SK-N-SH (cell line): ENCODE measurements around the gene PRSS56. TPM values are rescaled to one million over a fixed set of nuclear protein-coding genes. Genes with fewer than 3 reads are reported as not detected.

ENCODE experiments used
- CTCF ChIA-PET: fragments of 300-600, 350-600 bp; formaldehyde crosslinking; extraction: SDS; loops from one replicate; lab custom pipeline; 2021; lab: Yijun Ruan, JAX
- POLR2A ChIA-PET: fragments of 350-600 bp; sonication (Branson Sonifier 250); formaldehyde crosslinking; extraction: SDS; loops from one replicate; lab custom pipeline; 2020; ENCODE audit warnings: antibody characterized with exemption, inconsistent platforms; lab: Yijun Ruan, JAX
- DNase-seq: peaks from one replicate; pipeline ENCODE4 v3.0.0; 2012
- H2AFZ ChIP-seq: fragments of 200-600 bp; sonication (generic); 2 replicates; pipeline ENCODE4 v1.8.1; 2016; ENCODE audit warnings: antibody characterized with exemption, mild to moderate bottlenecking, low read depth
- H3F3A ChIP-seq: fragments of 200-600 bp; sonication (generic); replicated peaks from 2 replicates; pipeline ENCODE3; 2016; ENCODE audit warnings: antibody characterized with exemption, mild to moderate bottlenecking; ENCODE audit not compliant: insufficient read depth
- H3K27ac ChIP-seq, 2 experiments: fragments of 200-500 bp in 1 of 2; fragments of 200-600 bp in 1 of 2; sonication (Bioruptor generic) in 1 of 2; sonication (generic), shearing (Covaris generic) in 1 of 2; 2 replicates each; pipeline versions ENCODE4 v1.5.1 to v1.6.1; 2014 to 2016; ENCODE audit warnings: low read depth in 2 of 2, inconsistent platforms in 1 of 2, low read length in 1 of 2, mild to moderate bottlenecking in 1 of 2, mixed read lengths in 1 of 2
- H3K27me3 ChIP-seq: fragments of 200-600 bp; sonication (generic), shearing (Covaris generic); 2 replicates; pipeline ENCODE4 v1.6.1; 2016; ENCODE audit warnings: mixed run types; ENCODE audit not compliant: insufficient read depth
- H3K36me3 ChIP-seq, 2 experiments: fragments of 200-500 bp in 1 of 2; fragments of 200-600 bp in 1 of 2; sonication (Bioruptor generic) in 1 of 2; sonication (generic) in 1 of 2; replicated peaks in 1 of 2; 2 replicates each; pipeline versions ENCODE3 to v1.5.1; 2014 to 2016; ENCODE audit warnings: low read length in 1 of 2, mild to moderate bottlenecking in 1 of 2; ENCODE audit not compliant: insufficient read depth in 2 of 2, control insufficient read depth in 1 of 2
- H3K4me1 ChIP-seq, 2 experiments: fragments of 200-500 bp in 1 of 2; fragments of 200-600 bp in 1 of 2; sonication (Bioruptor generic) in 1 of 2; sonication (generic), shearing (Covaris generic) in 1 of 2; 2 replicates each; pipeline versions ENCODE4 v1.5.1 to v1.6.1; 2014 to 2016; ENCODE audit warnings: low read depth in 1 of 2, low read length in 1 of 2, mixed run types in 1 of 2; ENCODE audit not compliant: insufficient read depth in 2 of 2, control insufficient read depth in 1 of 2
- H3K4me2 ChIP-seq: fragments of 200-600 bp; sonication (generic), shearing (Covaris generic); 2 replicates; pipeline ENCODE4 v1.6.1; 2017; ENCODE audit warnings: mixed run types
- H3K4me3 ChIP-seq, 2 experiments: fragments of 200-500 bp in 1 of 2; fragments of 200-600 bp in 1 of 2; sonication (Bioruptor generic) in 1 of 2; sonication (generic), shearing (Covaris generic) in 1 of 2; 2 replicates each; pipeline versions ENCODE4 v1.5.1 to v1.8.1; 2014 to 2016; ENCODE audit warnings: low read depth in 2 of 2, inconsistent platforms in 1 of 2, low read length in 1 of 2, mild to moderate bottlenecking in 1 of 2, mixed read lengths in 1 of 2, moderate library complexity in 1 of 2
- H3K79me2 ChIP-seq: fragments of 200-600 bp; sonication (generic); 2 replicates; pipeline ENCODE4 v1.8.1; 2017; ENCODE audit warnings: mild to moderate bottlenecking; ENCODE audit not compliant: insufficient read depth
- H3K9ac ChIP-seq: fragments of 200-600 bp; sonication (generic); 2 replicates; pipeline ENCODE4 v1.6.1; 2017; ENCODE audit warnings: mixed run types
- H3K9me2 ChIP-seq: fragments of 200-600 bp; sonication (generic); 2 replicates; pipeline ENCODE4 v1.6.1; 2017; ENCODE audit warnings: mixed run types
- H3K9me3 ChIP-seq: fragments of 200-600 bp; sonication (generic); 2 replicates; pipeline ENCODE4 v1.6.1; 2017; ENCODE audit warnings: mixed run types, mild to moderate bottlenecking, moderate library complexity
- H4K20me1 ChIP-seq: fragments of 200-600 bp; sonication (generic); 2 replicates; pipeline ENCODE4 v1.6.1; 2017; ENCODE audit warnings: mild to moderate bottlenecking, mixed run types; ENCODE audit not compliant: insufficient read depth
- CHD2 ChIP-seq: fragments of 150-350 bp; IDR thresholded peaks from 2 replicates; pipeline ENCODE4 v1.6.1; 2018; ENCODE audit warnings: low read length; ENCODE audit not compliant: partially characterized antibody
- CTCF ChIP-seq: fragments of 200-600 bp; sonication (generic); IDR thresholded peaks from 2 replicates; pipeline ENCODE4 v1.6.1; 2017; ENCODE audit warnings: antibody characterized with exemption, mild to moderate bottlenecking, moderate library complexity
- FOXJ3 ChIP-seq: sonication (generic); formaldehyde crosslinking; IDR thresholded peaks from 2 replicates; pipeline ENCODE4 v1.5.1; 2020; ENCODE audit warnings: mild to moderate bottlenecking, missing genetic modification reagents
- FOXM1 ChIP-seq: IDR thresholded peaks from 2 replicates; pipeline ENCODE4 v1.4.0; 2012; ENCODE audit warnings: low read depth, mild to moderate bottlenecking
- GATA2 ChIP-seq: sonication (generic); formaldehyde crosslinking; IDR thresholded peaks from 2 replicates; pipeline ENCODE4 v1.5.0; 2020; ENCODE audit warnings: mild to moderate bottlenecking, missing genetic modification reagents
- IRF3 ChIP-seq: fragments of 150-350 bp; IDR thresholded peaks from 2 replicates; pipeline ENCODE4 v1.6.1; 2016; ENCODE audit warnings: mild to moderate bottlenecking, low read depth, low read length
- NFIC ChIP-seq: IDR thresholded peaks from 2 replicates; pipeline ENCODE4 v1.4.0; 2012; ENCODE audit warnings: borderline replicate concordance
- NRF1 ChIP-seq: IDR thresholded peaks from 2 replicates; pipeline ENCODE4 v1.6.1; 2012; ENCODE audit warnings: low read depth, mild to moderate bottlenecking, low read length
- POLR2AphosphoS5 ChIP-seq: IDR thresholded peaks from 2 replicates; pipeline ENCODE4 v1.6.1; 2012; ENCODE audit warnings: low read depth, low read length
- RAD21 ChIP-seq: IDR thresholded peaks from 2 replicates; pipeline ENCODE4 v1.6.1; 2012; ENCODE audit warnings: mild to moderate bottlenecking, low read length
- TCF12 ChIP-seq: IDR thresholded peaks from 2 replicates; pipeline ENCODE4 v1.4.0; 2012
- YY1 ChIP-seq: IDR thresholded peaks from 2 replicates; pipeline ENCODE4 v1.4.0; 2012; ENCODE audit warnings: low read depth, mild to moderate bottlenecking
- ZBTB33 ChIP-seq: IDR thresholded peaks from 2 replicates; pipeline ENCODE4 v1.4.0; 2012; ENCODE audit warnings: low read depth, borderline replicate concordance
- WGBS: methylation state at CpG from one replicate; pipeline ENCODE4 v1.1.6; 2017; ENCODE audit warnings: low lambda C conversion rate; 5-methylcytosine and 5-hydroxymethylcytosine counted together
- polyA plus RNA-seq, 3 experiments: library from polyadenylated mRNA; depleted of rRNA; stranded (reverse); fragments of >200 nt; gene quantifications; 2 replicates each; pipeline ENCODE4 v1.2.3, GENCODE V29; 2012

PRSS56 gene
- polyA plus RNA-seq, 1 of the 3 experiments (the other 2 are of a cell fraction): not detected

- Histone ChIP-seq H3K4me2 (no peak within 1 kb of the TSS), H3K9ac (no peak within 1 kb of the TSS), H3K9me3 (no peaks in the 10 kb centered on the region), H3F3A (no peaks in the 10 kb centered on the region), H3K9me2 (no peaks in the 10 kb centered on the region), H3K27me3 (no peaks in the 10 kb centered on the region), H4K20me1 (no peaks in the 10 kb centered on the region), H3K27ac (no peak within 1 kb of the TSS), H2AFZ (no peak within 1 kb of the TSS)
- no peak for DNase-seq
- TF ChIP-seq NRF1: no peak
- TF ChIP-seq ZBTB33: no peak
- no peak for TF ChIP-seq POLR2AphosphoS5
- TF ChIP-seq CHD2: no peak
- no peak for TF ChIP-seq NFIC
- TF ChIP-seq FOXJ3 (CRISPR knock-in tag): no peak
- TF ChIP-seq IRF3: no peak
- TF ChIP-seq CTCF: no peak
- no peak for TF ChIP-seq TCF12
- TF ChIP-seq GATA2 (CRISPR knock-in tag): no peak
- no peak for TF ChIP-seq YY1
- no peak for TF ChIP-seq FOXM1
- TF ChIP-seq RAD21: no peak
- TF ChIP-seq, all 33 proteins: peak for 0
- ChIA-PET POLR2A (interaction anchor here (0.9 to 1.5 kb wide), 2 partner anchors 8 to 11 kb away, joined by 3 to 5 read pairs; partner anchors contain the start of genes EIF4E2 and TIGD1), CTCF (interaction anchor here (0.7 to 1.9 kb wide), 3 partner anchors 17 to 613 kb away, joined by 3 to 6 read pairs (median 3); partner anchors contain the start of gene NPPC)
- peaks cover under 1% of the 10 kb centered on the region; the same call in 1 of the 2 replicates for H3K79me2 ChIP-seq
- no peaks in the 10 kb centered on the region; a peak in 1 of 4 replicates for H3K4me1 ChIP-seq
- no peak within 1 kb of the TSS for H3K4me3 ChIP-seq
- H3K36me3 ChIP-seq: no peaks in the 10 kb centered on the region
- WGBS: 77% methylated on average over 20 of the region's 23 CpGs
These were observed 19.4 kb downstream of the PRSS56 start, which contains the start of gene CHRNG for GRCh38 chr2:232539298-232540231. CHRNG (plus strand) TSS chr2:232539692; CDS start chr2:232539748, 56 bp downstream.
